Suprapubic skin (tissue), 4 donors: ENCODE measurements around the gene C13orf46. TPM values are rescaled to one million over a fixed set of nuclear protein-coding genes. Genes with fewer than 3 reads are reported as not detected.

ENCODE experiments used
- DNase-seq, 2 donors: peaks; one replicate each; pipeline ENCODE4 v3.0.0-alpha.2; 2019; ENCODE audit warnings: low spot score in 2 of 2
- H3K27ac ChIP-seq: fragments of 200-600 bp; sonication (generic); one replicate; pipeline ENCODE4 v1.5.1; 2019
- H3K27me3 ChIP-seq: fragments of 200-600 bp; sonication (generic); one replicate; pipeline ENCODE4 v1.5.1; 2019
- H3K36me3 ChIP-seq: fragments of 200-600 bp; sonication (generic); one replicate; pipeline ENCODE4 v1.5.1; 2019
- H3K4me1 ChIP-seq: fragments of 200-600 bp; sonication (generic); one replicate; pipeline ENCODE4 v1.5.1; 2019
- H3K4me3 ChIP-seq: fragments of 200-600 bp; sonication (generic); one replicate; pipeline ENCODE4 v1.5.1; 2019; ENCODE audit warnings: mild to moderate bottlenecking
- H3K9me3 ChIP-seq: fragments of 200-600 bp; sonication (generic); one replicate; pipeline ENCODE4 v1.5.1; 2019
- EP300 ChIP-seq: sonication (generic); formaldehyde crosslinking; IDR thresholded peaks from one replicate; pipeline ENCODE4 v1.6.1; 2017; ENCODE audit warnings: antibody characterized with exemption
- POLR2A ChIP-seq, 2 donors: fragments of 450-650 bp; IDR thresholded peaks; one replicate each; pipeline ENCODE4 v1.6.1; 2017; ENCODE audit warnings: antibody characterized with exemption in 2 of 2, mild to moderate bottlenecking in 2 of 2, moderate library complexity in 2 of 2
- POLR2AphosphoS5 ChIP-seq, 3 donors: sonication (generic); formaldehyde crosslinking; IDR thresholded peaks; one replicate each; pipeline ENCODE4 v1.6.1; 2017; ENCODE audit warnings: antibody characterized with exemption in 3 of 3
- WGBS: methylation state at CpG from one replicate; pipeline ENCODE4 v1.1.5; 2018; 5-methylcytosine and 5-hydroxymethylcytosine counted together
- total RNA-seq, 4 donors: library from RNA; depleted of rRNA; stranded (reverse); fragments of >200 nt; gene quantifications; one replicate each; pipeline ENCODE4 v1.1.0, GENCODE V29; 2016
- TF ChIP-seq, protein P1 (sequence below), 2 donors: fragments of 200-600 bp in 1 of 2; fragments of 450-650 bp in 1 of 2; sonication (generic) in 1 of 2; IDR thresholded peaks; one replicate each; pipeline ENCODE4 v1.5.1; 2016 to 2019; ENCODE audit warnings: antibody characterized with exemption in 2 of 2, mild to moderate bottlenecking in 1 of 2, moderate library complexity in 1 of 2

Gene C13orf46
- total RNA-seq, 4 donors from 2014 or later, result 0.16 to 1.4 (median 0.53) TPM

DNA sequence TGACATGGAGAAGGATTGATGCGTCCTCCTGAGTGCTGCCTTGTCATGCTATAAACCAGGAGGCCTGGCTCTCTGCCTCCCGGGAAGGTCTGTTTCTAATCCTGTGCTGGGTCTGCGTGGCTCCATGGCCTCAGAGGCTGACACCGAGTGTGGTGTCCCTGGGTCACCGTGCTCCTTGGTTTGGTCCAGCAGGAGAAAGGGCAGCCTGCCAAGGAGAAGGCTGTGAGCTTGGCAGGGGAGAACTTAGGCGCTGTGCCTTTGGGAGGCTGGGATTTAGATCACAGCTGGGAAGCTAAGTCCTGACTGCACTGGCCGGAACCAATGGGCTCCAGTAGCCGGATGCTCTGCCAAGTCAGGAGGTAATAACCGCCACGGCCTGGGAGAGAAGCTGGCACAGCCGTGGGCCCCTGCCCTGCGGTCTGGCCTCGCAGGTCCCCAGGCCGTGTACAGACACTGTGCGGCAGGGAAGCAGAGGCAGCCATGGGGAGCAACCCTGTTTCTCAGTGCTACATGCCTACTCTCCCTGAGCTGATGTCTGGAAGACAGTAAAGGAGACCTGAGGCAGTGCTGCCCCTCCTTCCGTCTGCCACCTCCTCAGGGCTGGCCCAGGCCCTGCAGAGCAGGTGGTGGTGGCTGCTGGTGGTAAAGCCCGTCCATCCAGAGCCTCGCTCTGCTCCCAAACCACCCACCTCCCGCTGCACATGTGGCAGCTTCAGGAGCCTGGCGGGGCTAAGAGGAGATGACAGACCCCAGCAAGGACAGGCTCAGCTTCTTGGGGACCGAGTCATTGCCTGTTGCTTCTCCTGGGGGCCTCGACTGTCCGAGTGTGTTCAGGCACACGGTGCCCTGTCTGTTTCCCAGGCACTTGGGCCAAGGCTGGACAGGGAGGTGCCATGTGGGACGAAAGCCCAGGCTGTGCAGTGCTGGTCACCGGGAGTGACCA is 44.9 kb downstream of the C13orf46 start:
- WGBS, result 51% methylated on average over 22 of the region's 26 CpGs
- TF ChIP-seq, protein P1, sequence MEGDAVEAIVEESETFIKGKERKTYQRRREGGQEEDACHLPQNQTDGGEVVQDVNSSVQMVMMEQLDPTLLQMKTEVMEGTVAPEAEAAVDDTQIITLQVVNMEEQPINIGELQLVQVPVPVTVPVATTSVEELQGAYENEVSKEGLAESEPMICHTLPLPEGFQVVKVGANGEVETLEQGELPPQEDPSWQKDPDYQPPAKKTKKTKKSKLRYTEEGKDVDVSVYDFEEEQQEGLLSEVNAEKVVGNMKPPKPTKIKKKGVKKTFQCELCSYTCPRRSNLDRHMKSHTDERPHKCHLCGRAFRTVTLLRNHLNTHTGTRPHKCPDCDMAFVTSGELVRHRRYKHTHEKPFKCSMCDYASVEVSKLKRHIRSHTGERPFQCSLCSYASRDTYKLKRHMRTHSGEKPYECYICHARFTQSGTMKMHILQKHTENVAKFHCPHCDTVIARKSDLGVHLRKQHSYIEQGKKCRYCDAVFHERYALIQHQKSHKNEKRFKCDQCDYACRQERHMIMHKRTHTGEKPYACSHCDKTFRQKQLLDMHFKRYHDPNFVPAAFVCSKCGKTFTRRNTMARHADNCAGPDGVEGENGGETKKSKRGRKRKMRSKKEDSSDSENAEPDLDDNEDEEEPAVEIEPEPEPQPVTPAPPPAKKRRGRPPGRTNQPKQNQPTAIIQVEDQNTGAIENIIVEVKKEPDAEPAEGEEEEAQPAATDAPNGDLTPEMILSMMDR (IDR thresholded peaks at IDR 0.05), result no peak
- peak in 1 of 3 donors; percentile 32 for TF ChIP-seq POLR2AphosphoS5 (IDR thresholded peaks at IDR 0.05)
- Histone ChIP-seq H3K27me3 (no peaks in the 10 kb centered on the region), H3K36me3 (no peaks in the 10 kb centered on the region), H3K4me1 (peaks cover 32% of the 10 kb centered on the region), H3K4me3 (no peak overlapping the region), H3K27ac (peak overlapping the region; percentile 77), H3K9me3 (no peaks in the 10 kb centered on the region)
- peak; percentile 87 to 92 for DNase-seq

DNA sequence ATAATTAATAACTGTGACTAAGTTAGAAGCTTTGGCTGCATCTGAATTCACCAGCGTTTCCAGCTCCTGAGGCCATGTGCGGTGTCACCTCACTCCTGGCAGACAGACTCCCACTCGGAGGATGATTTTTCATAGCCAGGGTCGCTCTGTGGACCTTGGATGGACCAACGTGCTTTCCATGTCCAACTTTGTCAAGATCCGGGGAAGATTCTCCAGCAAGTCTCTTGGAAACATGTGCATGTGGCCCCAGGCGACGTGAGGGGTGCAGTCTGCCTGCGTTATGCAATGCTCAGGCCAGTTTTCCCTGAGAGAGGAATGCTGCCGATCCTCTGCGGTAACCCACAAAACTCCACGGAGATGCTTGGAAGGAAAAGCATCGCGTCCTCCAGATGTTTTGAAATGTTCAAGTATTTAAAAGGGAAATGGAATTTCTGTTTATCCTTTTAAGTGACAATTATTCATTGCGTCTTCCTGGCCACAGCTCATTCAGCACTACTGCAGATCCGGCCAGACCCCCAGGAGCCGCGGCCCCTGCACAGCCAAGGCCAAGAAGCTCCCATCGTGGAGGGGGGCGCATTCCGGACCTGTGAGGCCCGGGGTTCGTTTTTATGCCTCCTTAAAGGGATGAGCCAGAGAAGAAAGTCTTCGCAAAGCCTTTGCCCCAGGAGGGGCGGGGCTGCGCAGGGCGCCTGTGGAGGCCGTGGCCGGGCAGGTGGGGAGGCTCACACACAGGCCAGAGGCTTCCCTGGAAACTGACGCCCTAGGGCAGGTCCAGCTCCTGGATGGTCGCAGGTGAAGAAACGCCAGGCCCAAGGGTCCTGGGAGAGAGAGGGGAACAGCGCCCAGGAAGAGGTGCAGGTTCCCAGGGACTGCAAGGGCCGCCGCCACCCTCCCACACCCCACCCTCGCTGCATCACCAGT is 46.0 kb downstream of the C13orf46 start:
- peak overlapping the region; percentile 77 for H3K27ac ChIP-seq
- peak; percentile 83 to 90 for DNase-seq
- H3K4me3 ChIP-seq, result no peak overlapping the region
- WGBS, result 38% methylated on average over 24 of the region's 36 CpGs
- H3K4me1 ChIP-seq, result peaks cover 32% of the 10 kb centered on the region
- H3K27me3 ChIP-seq, result no peaks in the 10 kb centered on the region
- TF ChIP-seq POLR2A (IDR thresholded peaks at IDR 0.05), result no peak
- TF ChIP-seq POLR2AphosphoS5 (IDR thresholded peaks at IDR 0.05), result peak in 2 of 3 donors; percentile 37 to 69
- no peaks in the 10 kb centered on the region for H3K9me3 ChIP-seq
- H3K36me3 ChIP-seq, result no peaks in the 10 kb centered on the region

DNA sequence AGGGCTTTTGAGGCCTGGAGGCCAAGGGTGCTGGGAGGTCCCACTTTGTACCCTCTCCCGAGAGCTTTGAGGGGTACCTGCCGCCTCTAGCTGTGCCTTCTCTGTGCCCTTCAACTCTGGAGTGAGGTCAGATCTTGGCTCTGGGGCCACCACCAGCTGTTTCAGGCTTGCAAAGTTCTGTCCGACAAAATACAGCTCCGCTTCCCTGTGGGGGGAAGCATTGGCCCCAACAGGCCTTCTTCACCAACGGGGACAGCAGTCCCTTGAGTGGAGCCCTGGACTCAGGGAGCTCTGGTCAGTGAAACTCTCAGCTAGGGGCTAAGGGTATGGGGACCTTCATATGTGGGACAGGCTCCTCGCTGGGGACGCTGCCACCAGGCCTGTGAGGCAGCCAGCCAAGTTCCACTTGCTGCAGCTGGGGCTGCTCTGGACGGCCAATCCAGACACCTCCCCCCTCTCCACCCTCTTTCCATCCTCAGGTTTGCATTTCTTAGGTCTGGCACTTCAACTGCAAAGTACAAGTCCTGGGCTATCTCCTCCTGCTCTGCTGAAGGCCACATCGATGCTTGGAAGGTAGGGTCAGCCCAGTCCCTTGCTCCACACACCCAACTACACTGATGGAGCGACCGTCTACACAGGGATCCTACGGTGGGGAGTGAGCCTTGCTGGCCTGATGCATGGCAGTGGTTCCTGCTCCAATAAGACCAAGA is 46.8 kb downstream of the C13orf46 start:
- Histone ChIP-seq H3K4me1 (peaks cover 32% of the 10 kb centered on the region), H3K9me3 (no peaks in the 10 kb centered on the region), H3K27me3 (no peaks in the 10 kb centered on the region), H3K4me3 (no peak overlapping the region), H3K36me3 (no peaks in the 10 kb centered on the region), H3K27ac (peak overlapping the region; percentile 58)
- DNase-seq, result peak; percentile 61 to 78
- TF ChIP-seq POLR2AphosphoS5 (IDR thresholded peaks at IDR 0.05), result no peak
- TF ChIP-seq, protein P1 (IDR thresholded peaks at IDR 0.05), result no peak
- TF ChIP-seq POLR2A (IDR thresholded peaks at IDR 0.05), result no peak
- TF ChIP-seq EP300, result no peak
- WGBS, result 73% methylated on average over 7 of the region's 12 CpGs

DNA sequence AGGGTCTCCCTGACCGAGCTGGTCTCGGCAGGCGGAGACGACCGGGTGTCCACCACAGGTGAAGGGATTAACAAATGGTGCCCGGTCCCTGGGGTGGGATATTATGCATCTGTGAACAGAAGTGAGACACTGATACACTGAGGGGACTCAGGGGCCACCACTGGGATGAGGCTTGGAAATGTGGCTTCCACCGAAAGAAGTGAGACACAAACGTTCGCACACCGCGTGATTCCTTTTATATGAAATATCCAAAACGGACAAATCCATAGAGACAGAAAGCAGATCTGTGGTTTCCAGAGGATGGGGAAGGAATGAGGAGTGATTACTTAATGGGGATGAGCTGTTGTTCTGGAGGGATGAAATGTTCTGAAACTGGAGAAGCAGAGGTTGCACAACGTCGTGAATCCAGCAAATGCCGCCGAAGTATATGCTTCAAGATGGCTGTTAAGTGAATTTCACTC is 47.5 kb downstream of the C13orf46 start:
- Histone ChIP-seq H3K27me3 (no peaks in the 10 kb centered on the region), H3K36me3 (no peaks in the 10 kb centered on the region), H3K4me1 (peaks cover 32% of the 10 kb centered on the region), H3K4me3 (no peak overlapping the region), H3K27ac (peak overlapping the region; percentile 58), H3K9me3 (no peaks in the 10 kb centered on the region)
- no peak for TF ChIP-seq EP300
- TF ChIP-seq POLR2AphosphoS5 (IDR thresholded peaks at IDR 0.05), result no peak
- TF ChIP-seq, protein P1 (IDR thresholded peaks at IDR 0.05), result no peak
- TF ChIP-seq POLR2A (IDR thresholded peaks at IDR 0.05), result no peak
- WGBS, result 82% methylated on average over 16 of the region's 16 CpGs
- DNase-seq, result peak; percentile 54 to 80

DNA sequence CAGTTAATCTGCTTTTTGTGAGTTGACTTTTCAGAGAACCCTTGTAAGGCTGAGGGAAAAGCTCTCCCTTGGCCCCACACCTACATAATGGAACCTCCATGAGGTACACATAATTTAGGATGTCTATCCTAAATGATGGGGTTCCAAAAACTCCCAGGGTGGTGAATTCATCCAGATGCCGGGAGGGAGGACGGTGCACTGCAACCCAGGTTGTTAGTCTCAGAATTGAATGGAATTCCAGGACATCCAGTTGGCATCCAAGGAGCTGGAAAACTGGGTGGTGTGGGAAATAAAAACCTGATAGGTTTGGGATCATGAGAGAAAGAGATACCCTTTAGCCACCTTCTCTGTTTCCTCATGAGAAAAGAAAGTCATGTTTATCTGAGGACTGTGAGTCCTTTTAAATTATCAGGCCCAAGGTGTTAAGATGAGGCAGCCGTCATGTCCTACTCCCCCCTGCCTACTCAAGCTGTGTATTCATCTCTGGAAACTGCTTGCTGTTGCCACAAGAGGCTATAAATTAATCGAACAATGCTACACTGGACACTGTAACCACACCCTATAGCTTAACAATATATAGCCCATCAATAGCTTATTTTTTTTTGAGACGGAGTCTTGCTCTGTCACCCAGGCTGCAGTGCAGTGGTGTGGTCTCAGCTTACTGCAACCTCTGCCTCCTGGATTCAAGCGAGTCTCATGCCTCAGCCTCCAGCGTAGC is 49.5 kb downstream of the C13orf46 start:
- peaks cover under 1% of the 10 kb centered on the region for H3K27me3 ChIP-seq
- no peak overlapping the region for H3K27ac ChIP-seq
- TF ChIP-seq EP300 (no peak), POLR2A (IDR thresholded peaks at IDR 0.05) (no peak), POLR2AphosphoS5 (IDR thresholded peaks at IDR 0.05) (no peak)
- TF ChIP-seq, protein P1 (IDR thresholded peaks at IDR 0.05), result no peak
- DNase-seq, result no peak
- no peaks in the 10 kb centered on the region for H3K9me3 ChIP-seq
- H3K4me1 ChIP-seq, result peaks cover 27% of the 10 kb centered on the region
- 95% methylated on average over 7 of the region's 7 CpGs for WGBS
- H3K4me3 ChIP-seq, result no peak overlapping the region
- no peaks in the 10 kb centered on the region for H3K36me3 ChIP-seq
